HL-60 (cell line): Measurements from ENCODE around the gene SUPT20H.

Experiments
- DNase-seq, 2 experiments: peaks; one replicate each; pipeline ENCODE4 v3.0.0-alpha.2; 2010 to 2020; ENCODE audit warnings: low read depth in 1 of 2, low spot score in 1 of 2
- H3K27ac ChIP-seq: fragments of 250-450 bp; sonication (Bioruptor Pico); replicated peaks from 2 replicates; pipeline ENCODE4 v1.5.1; 2020; ENCODE audit warnings: mild to moderate bottlenecking, moderate library complexity
- H3K27me3 ChIP-seq: fragments of 250-450 bp; sonication (Bioruptor Pico); 2 replicates; pipeline ENCODE4 v1.5.1; 2021; ENCODE audit warnings: mild to moderate bottlenecking, moderate library complexity; ENCODE audit not compliant: insufficient read depth, poor library complexity, severe bottlenecking
- H3K4me3 ChIP-seq: replicated peaks from 2 replicates; pipeline ENCODE4 v1.5.1; 2011; ENCODE audit warnings: mild to moderate bottlenecking, control low read depth, low read length; ENCODE audit not compliant: insufficient read depth
- CTCF ChIP-seq: IDR thresholded peaks from one replicate; pipeline ENCODE4 v1.5.1; 2011; ENCODE audit warnings: low read length, control low read depth, inconsistent platforms; ENCODE audit not compliant: insufficient read depth
- GABPA ChIP-seq: IDR thresholded peaks from 2 replicates; pipeline ENCODE4 v1.6.1; 2012; ENCODE audit warnings: low read depth
- POLR2AphosphoS5 ChIP-seq: IDR thresholded peaks from 2 replicates; pipeline ENCODE4 v1.6.1; 2012; ENCODE audit warnings: low read depth
- REST ChIP-seq: IDR thresholded peaks from 2 replicates; pipeline ENCODE4 v1.6.1; 2012; ENCODE audit warnings: low read depth; ENCODE audit not compliant: insufficient replicate concordance
- SPI1 ChIP-seq: IDR thresholded peaks from 2 replicates; pipeline ENCODE4 v1.6.1; 2012; ENCODE audit warnings: low read depth, mild to moderate bottlenecking, borderline replicate concordance

Gene SUPT20H

GRCh38 chr13:36966404-36966803 is 93.1 kb downstream of the SUPT20H start:
- TF ChIP-seq POLR2AphosphoS5: no peak
- no peak for TF ChIP-seq SPI1
- TF ChIP-seq GABPA: no peak
- no peak for TF ChIP-seq REST
- no peak for TF ChIP-seq CTCF
- DNase-seq: no peak
- Histone ChIP-seq H3K4me3 (no peak overlapping the region), H3K27ac (no peak overlapping the region), H3K27me3 (no peaks in the 10 kb centered on the region)

GRCh38 chr13:36965767-36966166 is 93.7 kb downstream of the SUPT20H start:
- H3K27ac ChIP-seq: no peak overlapping the region
- H3K4me3 ChIP-seq: no peak overlapping the region
- no peaks in the 10 kb centered on the region for H3K27me3 ChIP-seq
- no peak for DNase-seq
- no peak for TF ChIP-seq POLR2AphosphoS5
- no peak for TF ChIP-seq REST
- no peak for TF ChIP-seq GABPA
- TF ChIP-seq CTCF: no peak
- no peak for TF ChIP-seq SPI1

- TF ChIP-seq CTCF: no peak
- TF ChIP-seq POLR2AphosphoS5: no peak
- TF ChIP-seq GABPA: no peak
- TF ChIP-seq SPI1: no peak
- TF ChIP-seq REST: no peak
- H3K27me3 ChIP-seq: no peaks in the 10 kb centered on the region
- DNase-seq: no peak
- no peak overlapping the region for H3K4me3 ChIP-seq
- no peak overlapping the region for H3K27ac ChIP-seq
Measured at GRCh38 chr13:36959456-36960116, 99.9 kb downstream of the SUPT20H start.
